ENCODE measurements around the gene SSC5D. TPM values are rescaled to one million over a fixed set of nuclear protein-coding genes. Genes with fewer than 3 reads are reported as not detected.

SSC5D gene
- total RNA-seq, 1 donor from 2014 or later: 13.5 TPM

DNA sequence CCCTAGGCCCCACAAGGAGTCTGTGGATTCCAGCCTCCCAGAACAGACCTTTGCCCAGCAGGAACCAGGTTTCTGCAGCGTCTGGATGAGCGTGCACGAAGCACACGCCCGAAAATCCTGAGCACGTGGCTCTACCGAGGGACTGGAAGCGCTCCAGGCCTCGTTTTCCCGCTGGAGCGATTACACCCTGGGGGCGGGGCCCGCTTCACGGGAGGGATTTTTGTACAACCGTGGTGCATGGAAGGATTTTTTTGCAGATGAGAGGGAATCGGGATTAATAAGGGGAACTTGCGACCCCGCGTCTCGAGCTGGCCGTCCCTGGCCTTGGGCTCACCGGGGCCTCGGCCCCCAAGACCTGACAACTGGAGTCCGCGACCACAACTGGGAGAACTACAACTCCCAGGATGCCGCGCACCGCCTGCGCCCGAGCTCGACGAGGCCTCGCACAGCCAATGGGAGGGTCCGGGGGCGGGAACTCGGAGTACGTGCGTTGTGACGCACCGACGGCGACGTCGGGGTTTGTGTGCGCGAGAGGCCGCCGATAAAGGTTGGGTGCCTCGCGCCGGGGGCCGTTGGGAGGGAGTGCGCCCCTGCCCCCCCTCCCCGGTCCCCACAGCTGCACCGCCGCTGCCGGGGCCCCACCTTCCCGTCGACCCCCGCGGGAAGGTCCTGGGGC lies 12.0 kb upstream of the SSC5D start, which contains the start of gene ZNF628:
TSS of gene ZNF628 (plus strand) at position 518 of the 676 bp plus-strand sequence. CDS start 3,294 bp downstream, outside the sequence.
- H3K27me3 ChIP-seq: no peaks in the 10 kb centered on the region
- TF ChIP-seq, protein P1, sequence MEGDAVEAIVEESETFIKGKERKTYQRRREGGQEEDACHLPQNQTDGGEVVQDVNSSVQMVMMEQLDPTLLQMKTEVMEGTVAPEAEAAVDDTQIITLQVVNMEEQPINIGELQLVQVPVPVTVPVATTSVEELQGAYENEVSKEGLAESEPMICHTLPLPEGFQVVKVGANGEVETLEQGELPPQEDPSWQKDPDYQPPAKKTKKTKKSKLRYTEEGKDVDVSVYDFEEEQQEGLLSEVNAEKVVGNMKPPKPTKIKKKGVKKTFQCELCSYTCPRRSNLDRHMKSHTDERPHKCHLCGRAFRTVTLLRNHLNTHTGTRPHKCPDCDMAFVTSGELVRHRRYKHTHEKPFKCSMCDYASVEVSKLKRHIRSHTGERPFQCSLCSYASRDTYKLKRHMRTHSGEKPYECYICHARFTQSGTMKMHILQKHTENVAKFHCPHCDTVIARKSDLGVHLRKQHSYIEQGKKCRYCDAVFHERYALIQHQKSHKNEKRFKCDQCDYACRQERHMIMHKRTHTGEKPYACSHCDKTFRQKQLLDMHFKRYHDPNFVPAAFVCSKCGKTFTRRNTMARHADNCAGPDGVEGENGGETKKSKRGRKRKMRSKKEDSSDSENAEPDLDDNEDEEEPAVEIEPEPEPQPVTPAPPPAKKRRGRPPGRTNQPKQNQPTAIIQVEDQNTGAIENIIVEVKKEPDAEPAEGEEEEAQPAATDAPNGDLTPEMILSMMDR (IDR thresholded peaks at IDR 0.05): no peak
- peak in 1 of 2 donors; percentile 55 for TF ChIP-seq POLR2A (IDR thresholded peaks at IDR 0.05)
- TF ChIP-seq POLR2AphosphoS5 (IDR thresholded peaks at IDR 0.05; ENCODE audit: insufficient read depth in 1 of 2, low read depth in 1 of 2): peak; percentile 69 to 92
- intact Hi-C loops (cut with DNase I): no loop called here
- H3K27ac ChIP-seq: peak within 1 kb of the TSS; percentile 98
- no peaks in the 10 kb centered on the region for H3K36me3 ChIP-seq
- H3K4me1 ChIP-seq: peaks cover 46% of the 10 kb centered on the region
- peak in 1 of 2 donors; percentile 98 for DNase-seq (ENCODE audit: extremely low spot score in 2 of 2)
- H3K4me3 ChIP-seq: peak within 1 kb of the TSS; percentile 63 to 71
- H3K9me3 ChIP-seq: no peaks in the 10 kb centered on the region

DNA sequence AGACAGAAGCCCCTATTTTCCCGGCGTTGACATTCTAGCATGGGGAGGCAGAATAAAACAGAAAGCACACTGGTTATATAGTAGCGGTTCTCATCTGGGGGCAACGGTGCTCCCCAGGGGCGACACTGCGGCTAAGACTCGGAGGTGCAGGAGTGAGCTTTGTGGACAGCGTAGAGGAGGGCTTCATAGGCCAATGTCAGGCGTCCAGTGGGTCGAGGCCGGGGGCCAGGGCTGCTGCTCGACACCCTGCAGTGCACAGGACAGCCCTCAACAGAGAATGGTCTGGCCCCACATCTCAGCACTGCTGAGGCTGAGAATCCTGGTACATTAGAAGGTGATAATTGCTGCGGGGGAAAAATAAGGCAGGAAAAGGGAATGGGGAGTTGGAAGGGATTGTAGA lies 10.3 kb upstream of the SSC5D start:
- no peaks in the 10 kb centered on the region for H3K27me3 ChIP-seq
- H3K4me3 ChIP-seq: peak overlapping the region; percentile 63 to 71
- H3K9me3 ChIP-seq: no peaks in the 10 kb centered on the region
- peaks cover 42% of the 10 kb centered on the region for H3K4me1 ChIP-seq
- TF ChIP-seq POLR2AphosphoS5 (IDR thresholded peaks at IDR 0.05; ENCODE audit: insufficient read depth in 1 of 2, low read depth in 1 of 2) (no peak), POLR2A (IDR thresholded peaks at IDR 0.05) (no peak)
- TF ChIP-seq, protein P1 (IDR thresholded peaks at IDR 0.05): no peak
- H3K36me3 ChIP-seq: no peaks in the 10 kb centered on the region
- DNase-seq (ENCODE audit: extremely low spot score in 2 of 2): no peak
- H3K27ac ChIP-seq: peak overlapping the region; percentile 98
- intact Hi-C loops (cut with DNase I): no loop called here

GRCh38 chr19:55478364-55478763 lies 9.9 kb upstream of the SSC5D start:
- H3K36me3 ChIP-seq: no peaks in the 10 kb centered on the region
- intact Hi-C loops (cut with DNase I): no loop called here
- DNase-seq (ENCODE audit: extremely low spot score in 2 of 2): no peak
- TF ChIP-seq, protein P1 (IDR thresholded peaks at IDR 0.05): no peak
- TF ChIP-seq POLR2AphosphoS5 (IDR thresholded peaks at IDR 0.05; ENCODE audit: insufficient read depth in 1 of 2, low read depth in 1 of 2) (no peak), POLR2A (IDR thresholded peaks at IDR 0.05) (no peak)
- H3K27me3 ChIP-seq: no peaks in the 10 kb centered on the region
- no peaks in the 10 kb centered on the region for H3K9me3 ChIP-seq
- no peak overlapping the region for H3K27ac ChIP-seq
- no peak overlapping the region for H3K4me3 ChIP-seq
- peaks cover 38% of the 10 kb centered on the region for H3K4me1 ChIP-seq

GRCh38 chr19:55479045-55479444 lies 9.2 kb upstream of the SSC5D start:
- H3K27ac ChIP-seq: no peak overlapping the region
- no peak for DNase-seq (ENCODE audit: extremely low spot score in 2 of 2)
- H3K27me3 ChIP-seq: no peaks in the 10 kb centered on the region
- intact Hi-C loops (cut with DNase I): no loop called here
- no peaks in the 10 kb centered on the region for H3K9me3 ChIP-seq
- no peak overlapping the region for H3K4me3 ChIP-seq
- TF ChIP-seq, protein P1 (IDR thresholded peaks at IDR 0.05): no peak
- TF ChIP-seq POLR2A (IDR thresholded peaks at IDR 0.05) (no peak), POLR2AphosphoS5 (IDR thresholded peaks at IDR 0.05; ENCODE audit: insufficient read depth in 1 of 2, low read depth in 1 of 2) (no peak)
- H3K36me3 ChIP-seq: no peaks in the 10 kb centered on the region
- peaks cover 38% of the 10 kb centered on the region for H3K4me1 ChIP-seq

All from vagina (tissue), 2 donors.